Globus pallidus (tissue), 1 donor: ENCODE measurements around the gene SUMO3.

Experiments
- DNase-seq: peaks from one replicate; pipeline ENCODE4 v3.0.0-alpha.2; 2015; ENCODE audit warnings: low spot score

The SUMO3 gene

DNA sequence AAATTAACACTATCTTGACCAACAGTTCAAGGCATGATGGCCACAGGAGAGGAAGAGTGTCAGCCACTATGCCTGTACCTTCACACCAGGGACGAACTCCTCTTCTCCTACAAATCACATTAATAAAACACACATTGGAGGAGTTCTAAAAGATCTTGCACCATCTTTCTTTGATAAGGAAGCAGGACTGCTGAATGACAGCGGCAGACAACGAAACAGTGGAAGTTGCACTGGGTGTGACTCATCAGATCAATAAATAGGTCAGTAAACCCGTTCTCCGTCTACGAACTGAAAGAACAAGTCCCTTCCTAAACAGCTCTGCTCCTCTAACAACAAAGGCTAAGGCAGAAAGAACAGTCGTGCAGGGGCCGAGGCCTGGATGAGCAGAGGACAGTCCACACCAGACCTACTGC, 39.4 kb downstream of the SUMO3 start:
- no peak for DNase-seq

DNA sequence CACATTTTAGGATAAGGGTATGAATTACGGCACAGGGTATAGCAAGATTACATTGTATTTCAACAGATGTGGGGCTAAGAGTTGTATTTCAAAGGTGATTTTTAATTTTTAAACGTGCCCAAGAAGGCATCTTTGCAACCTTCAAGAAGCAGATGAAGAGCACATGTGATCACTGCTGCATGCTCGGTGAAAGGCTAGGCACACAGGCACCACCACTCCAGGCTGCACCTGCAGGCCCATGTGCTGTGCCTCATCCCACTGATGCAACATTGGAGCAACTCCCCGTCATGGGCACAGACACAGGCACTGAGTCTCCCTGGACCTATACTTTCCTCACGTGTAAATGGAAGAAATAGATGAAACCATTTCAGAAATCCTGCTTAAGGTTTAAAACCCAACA, 39.8 kb downstream of the SUMO3 start:
- no peak for DNase-seq

DNA sequence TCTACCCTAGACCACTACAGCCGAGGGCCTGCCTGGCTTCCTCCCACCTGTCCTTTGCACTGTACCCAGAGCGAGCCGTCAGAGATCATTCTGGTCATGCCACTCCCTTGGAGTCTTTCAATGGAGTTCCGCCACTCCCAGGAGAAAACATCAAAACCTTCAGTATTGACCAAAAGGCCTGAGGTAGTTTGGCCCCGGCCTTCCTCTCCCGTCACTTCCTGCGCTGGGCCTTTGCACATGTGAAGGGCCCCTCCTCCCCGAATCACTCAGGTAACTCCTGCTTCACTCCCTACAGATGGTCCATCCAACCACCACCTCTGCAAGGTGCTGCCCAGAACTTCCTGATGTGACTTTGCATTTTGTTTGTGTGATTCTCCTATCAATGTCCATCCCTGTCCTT, 42.9 kb downstream of the SUMO3 start:
- DNase-seq: no peak

DNA sequence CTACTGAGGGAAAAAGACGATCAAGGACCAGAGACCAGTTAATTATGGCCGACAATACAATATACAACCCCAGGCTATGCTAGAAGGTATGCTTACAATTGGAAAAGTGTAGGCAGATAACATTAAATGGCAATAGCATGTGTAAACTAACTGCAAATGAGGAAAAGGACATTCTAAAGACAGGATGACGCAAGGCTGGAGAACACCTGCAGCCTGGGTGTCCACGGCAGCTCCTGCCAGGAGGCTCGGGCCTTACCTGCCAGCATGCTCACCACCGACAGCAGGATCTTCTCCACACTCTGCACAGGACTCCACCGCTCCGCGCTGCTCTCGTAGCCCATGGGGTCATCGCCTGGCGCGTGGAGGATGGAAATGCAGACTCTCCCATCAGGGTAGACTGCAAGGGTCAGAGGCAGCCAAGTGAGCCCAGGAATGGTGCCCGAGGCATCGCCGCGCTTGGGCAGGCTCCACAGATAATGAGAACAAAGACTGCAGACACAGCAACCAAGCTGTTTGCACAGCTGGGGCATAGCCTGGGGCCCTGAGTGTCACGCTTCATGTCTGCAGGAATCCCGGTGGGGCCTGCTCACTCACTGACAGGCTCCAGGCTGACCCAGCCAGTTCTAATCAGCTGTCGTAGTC, 44.5 kb downstream of the SUMO3 start:
- no peak for DNase-seq

DNA sequence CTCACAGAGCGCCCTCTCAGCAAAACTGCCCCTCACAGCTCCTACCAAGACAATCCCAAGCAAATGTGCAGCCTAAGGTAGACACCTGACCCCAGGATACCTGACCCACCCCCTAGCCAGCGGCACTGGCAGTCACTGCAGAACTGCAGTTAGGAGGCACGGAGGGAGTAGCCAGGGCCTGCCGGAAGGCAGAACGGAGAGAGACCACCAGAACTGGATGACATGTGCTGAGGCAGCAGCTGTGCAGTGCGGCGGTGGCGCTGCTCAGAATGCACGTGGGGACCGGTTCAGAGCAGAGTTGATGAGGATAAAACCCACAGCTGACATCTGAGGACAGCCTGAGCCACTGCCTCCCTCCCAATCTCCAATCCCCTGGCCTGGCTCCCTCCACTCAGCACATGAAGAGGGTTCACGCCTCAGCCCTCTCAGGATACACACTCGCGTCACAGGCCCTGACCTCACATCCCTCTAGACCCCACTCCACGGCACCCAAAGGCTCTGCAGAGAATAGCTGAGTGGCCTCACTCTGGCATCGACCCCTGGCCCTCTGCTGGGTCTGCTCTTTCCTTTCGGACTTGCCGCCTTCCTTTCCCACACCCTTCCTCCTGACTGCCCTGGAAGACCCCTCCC, 45.9 kb downstream of the SUMO3 start:
- no peak for DNase-seq

DNA sequence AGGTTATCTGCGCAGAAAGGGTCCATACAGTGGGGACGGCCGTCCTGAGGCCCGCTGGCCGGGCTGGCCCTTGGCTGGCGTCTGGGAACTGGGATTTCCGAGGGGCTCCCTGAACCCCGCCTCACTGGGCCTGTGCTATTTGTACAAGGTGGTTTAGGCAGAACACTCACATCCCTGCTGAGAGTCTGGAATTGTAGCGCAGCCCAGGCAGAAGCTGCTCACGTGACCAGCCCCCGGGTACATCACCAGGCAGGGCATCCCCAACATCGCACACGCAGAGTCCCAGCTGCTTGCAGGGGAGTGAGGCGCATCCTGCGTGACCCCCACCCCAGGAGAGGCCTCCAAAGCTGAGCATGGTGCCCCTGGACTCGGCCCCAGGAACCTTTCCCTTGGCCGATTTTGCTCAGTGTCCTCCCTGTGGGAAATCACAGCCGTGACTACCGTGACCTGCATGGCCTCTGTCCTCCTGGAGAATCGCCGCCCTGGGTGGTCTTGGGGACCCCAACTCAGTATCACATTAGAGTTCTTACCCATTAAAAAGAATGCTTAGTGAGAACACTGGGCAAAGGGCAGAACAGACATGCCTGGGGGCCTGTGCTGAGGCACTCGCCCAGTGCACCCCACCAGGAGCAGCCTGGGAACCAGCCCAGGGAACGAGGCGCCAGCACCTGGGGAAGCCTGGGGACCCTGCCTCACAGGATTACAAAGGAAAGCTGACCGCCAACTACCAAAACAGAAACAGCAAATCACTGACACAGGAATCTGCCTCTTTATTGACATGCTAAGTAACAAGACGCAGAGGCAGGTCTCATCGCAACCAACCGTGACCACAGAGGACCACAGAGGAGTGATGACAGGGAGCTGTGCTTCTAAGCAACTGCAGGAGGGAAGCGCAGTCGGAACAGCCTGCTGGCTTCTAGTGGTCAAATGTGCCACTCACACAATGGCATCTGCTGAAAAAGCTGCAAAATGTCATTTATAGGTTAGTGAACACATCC, 49.7 kb downstream of the SUMO3 start:
- no peak for DNase-seq

DNA sequence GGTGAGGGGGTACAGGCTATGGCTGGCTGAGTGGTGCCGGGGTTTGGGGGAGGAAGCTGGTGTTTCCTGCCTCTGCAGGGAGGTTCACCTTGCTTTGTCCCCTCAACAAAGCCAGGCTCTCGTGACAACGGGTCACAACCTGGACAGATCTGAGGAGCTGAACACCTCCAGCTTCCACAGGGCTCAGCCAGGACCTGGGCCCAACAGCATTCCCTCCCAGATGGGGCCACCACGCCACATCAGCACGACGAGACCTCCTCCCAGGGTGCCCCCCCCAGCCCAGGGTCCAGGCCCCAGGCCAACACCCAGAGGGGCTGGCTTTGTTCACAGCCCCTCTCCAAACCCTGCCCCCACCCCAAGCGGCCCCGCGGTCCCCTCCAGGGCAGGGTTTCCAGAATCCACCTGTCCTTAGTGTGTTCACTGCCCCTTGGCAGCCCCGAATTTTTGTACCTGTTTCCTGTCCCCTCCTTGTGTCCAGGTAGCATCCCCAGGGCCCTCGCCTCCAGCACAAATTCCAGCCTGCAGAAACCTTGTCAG, 51.0 kb downstream of the SUMO3 start:
- no peak for DNase-seq

DNA sequence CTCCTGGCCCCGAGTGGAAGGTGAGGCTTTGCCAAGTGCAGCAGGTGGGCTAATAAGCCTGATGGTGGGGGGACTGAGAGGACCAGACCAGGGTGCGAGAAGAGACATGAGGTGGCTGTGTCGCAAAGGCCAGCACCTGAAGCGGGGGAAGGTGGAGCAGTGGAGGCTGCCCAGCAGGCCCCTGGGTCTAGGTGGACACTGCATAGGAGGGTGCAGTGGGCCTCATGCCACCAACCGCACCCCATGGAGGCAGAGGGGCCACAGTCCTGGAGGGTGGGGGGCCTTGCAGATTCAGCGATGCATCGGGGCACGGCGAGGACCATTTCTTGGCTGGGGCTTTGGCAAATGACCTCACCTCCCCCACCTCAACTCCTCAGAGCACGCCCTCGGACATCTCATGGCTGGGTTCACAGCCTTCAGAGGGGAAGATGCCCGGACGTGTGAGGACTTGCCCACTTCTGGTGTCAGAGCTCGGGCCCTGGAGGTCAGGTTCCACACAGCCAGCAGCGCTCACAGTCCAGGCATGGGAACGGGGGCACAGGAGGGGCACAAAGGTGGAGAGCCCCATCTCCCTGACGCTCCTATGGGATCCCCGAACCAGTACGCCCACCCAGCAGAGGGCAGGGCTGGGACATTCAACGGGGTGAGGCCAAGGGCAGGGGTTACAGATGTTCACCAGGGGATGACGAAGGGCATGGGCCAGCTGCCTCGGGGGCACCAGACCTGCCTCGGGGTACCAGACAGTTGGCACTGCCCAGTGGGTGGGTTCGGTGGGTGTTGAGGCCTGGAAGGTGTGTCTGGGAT, 51.6 kb downstream of the SUMO3 start:
- no peak for DNase-seq

DNA sequence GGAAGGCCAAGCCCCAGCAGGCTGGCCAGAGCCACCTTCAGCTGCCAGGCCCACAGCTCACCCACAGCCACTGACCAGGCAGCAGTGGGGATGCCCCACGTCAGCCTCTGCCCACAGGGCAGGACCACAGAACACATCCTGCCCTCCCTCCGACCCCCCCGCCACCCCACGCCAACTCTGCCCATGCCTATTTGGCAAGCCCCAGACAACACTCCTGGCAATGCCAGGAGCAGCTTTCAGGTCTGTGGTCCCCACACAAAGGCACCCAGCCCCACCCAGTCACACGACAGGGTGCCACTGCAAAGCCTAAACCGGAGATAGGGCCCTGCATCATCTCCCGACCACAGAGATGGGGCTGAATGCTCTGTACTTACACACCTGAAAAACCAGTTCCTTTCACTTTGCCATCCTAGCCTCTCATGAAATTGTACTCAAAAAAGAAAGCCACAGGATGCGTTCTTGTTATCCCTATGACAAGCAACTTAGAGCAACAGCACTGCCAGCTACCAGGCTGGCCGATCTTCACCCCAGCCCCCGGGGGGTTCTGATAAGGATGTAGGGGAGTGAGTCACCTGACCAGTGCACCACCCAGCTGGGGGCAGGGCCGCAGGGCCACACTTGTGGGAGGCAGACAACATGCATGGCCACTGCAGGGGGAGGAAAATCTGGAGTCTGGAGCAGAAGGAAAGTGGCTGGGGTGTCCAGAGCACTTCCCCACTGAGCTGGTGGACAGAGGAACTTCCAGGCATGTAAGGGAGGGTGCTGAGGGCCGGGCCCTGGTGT, 52.4 kb downstream of the SUMO3 start:
- no peak for DNase-seq

DNA sequence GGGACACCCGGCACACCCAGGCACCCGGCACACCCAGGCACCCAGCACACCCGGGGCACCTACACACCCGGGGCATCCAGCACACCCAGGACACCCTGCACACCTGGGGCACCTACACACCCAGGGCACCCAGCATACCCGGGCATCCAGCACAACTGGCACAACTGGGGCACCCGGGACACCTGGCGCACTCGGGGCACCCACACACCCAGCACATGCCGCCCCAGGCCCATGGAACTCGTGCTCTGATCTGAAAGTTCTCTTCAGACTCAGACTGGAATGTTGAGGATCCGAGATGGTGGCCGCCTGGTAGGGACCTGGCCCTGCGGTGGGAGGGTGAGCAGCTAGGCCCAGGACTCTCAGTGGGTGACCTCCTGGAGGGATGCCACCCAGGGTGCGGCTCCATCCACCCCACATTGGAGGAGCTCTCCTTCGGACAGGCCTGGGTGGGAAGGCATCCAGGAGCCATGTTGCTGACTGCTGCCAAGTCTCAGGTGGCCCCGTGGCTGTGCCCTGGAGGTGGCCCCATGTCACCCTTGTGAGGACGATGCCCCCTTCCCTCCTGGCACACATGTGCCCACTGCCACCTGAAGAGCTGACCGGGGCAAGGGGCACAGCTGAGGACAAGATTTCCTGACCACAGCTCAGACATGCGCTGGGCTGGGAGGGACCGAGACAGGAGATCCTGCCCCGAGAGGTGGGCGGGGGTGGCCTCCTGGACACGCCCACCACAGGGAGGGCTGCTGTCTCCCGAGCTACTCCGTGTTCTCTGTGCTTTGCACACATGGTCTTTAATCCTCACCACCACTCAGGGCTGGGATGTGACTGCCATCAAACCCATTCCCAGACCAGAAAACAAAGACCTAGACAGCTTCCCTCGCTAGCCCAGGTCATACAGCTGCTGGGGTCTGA, 53.3 kb downstream of the SUMO3 start:
- DNase-seq: no peak

DNA sequence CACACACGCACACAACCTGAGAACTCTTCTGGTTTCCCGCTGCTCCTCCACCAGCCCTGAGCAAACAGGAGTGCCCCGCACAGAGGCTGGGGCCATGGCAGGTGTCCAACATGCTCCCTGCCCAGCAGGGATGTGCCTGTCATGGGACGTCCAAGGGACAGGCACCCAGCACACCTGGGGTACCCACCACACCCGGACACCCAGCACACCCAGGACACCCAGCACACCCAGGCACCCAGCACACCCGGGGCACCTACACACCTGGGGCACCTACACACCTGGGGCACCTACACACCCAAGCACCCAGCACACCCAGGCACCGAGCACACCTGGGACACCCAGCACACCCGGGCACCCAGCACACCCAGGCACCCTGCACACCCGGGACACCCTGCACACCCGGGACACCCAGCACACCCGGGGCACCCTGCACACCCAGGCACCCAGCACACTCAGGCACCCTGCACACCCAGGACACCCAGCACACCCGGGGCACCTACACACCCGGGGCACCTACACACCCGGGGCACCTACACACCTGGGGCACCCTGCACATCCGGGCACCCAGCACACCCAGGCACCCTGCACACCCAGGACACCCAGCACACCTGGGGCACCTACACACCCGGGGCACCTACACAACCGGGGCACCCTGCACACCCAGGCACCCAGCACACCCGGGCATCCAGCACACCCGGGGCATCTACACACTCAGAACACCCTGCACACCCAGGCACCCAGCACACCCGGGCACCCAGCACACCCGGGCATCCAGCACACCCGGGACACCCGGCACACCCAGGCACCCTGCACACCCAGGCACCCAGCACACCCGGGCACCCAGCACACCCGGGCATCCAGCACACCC, 54.2 kb downstream of the SUMO3 start:
- no peak for DNase-seq

DNA sequence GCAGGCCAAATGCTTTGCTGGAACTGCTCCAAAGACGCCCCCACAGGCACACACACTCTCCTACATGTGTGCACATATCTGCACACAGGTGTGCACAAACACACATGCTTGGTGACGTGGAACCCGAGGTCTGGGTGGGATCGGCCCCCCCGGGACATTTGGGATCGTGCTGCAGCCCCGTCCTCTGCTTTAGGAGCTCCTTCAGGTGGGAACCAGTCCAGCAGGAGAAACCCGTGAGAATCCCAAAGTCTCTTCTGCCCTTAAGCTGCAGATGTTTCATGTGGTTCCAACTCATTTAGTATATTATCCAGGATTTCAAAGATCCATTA, 54.8 kb downstream of the SUMO3 start:
- no peak for DNase-seq

DNA sequence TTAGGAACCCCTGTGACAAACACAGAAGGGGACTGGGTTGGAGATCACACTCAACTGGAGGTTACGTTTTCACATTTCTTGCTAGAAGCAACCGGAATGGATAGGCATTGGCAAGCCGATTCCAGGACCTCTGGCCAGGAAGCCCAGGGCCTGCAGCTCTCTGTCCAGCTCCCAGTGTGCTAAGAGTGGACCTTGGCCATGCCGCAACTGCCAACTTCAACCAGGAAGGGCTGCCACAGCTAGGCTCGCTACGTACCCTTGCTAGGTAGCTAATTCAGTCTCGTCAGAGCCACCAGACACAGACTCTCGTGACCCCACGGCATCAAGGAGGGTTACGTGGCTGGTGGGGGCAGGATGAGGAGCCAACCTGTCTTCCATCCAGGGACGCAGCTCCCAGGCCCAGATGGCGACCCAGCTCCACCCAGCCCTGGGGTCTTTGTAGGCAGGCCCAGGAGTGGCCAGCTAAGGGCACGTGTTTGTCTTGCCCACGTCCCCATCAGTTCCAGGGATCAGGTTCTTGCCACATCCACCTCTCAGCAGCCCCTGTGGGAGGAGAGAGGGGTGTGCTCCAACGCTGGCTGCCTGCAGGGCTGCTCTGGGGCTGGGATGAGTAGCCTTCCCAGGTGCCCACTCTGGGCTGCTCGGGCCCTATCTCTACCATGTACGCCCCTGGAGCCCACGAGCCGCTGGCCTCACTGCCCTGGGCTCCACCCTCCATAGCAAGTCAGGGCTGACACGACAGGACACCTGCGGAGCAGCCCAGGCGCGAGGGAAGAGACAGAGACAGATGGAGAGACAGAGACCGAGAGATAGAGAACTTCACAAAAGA, 55.4 kb downstream of the SUMO3 start:
- no peak for DNase-seq

DNA sequence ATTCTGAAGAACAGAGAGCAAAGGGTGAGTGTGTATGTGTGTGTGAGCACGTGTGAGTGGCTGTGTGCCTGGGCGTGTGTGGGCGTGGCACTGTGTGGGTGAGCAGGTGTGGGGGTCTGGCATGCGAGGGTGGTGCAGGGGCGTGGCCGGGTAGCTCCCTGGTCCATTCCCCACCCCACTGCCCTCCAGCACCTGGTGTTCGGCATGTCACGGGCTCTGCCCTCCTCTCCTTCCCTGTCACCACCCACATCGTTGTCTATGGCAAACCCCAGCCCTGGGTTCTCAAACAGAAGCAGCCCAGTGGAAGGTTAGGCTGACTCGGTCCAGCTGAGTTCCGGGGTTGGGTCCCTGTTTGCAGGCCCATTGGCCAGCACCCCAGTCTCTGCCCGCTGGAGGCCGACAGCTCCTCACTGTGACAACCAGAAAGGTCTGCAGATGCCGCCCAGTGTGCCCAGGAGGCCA, 56.1 kb downstream of the SUMO3 start:
- DNase-seq: no peak

DNA sequence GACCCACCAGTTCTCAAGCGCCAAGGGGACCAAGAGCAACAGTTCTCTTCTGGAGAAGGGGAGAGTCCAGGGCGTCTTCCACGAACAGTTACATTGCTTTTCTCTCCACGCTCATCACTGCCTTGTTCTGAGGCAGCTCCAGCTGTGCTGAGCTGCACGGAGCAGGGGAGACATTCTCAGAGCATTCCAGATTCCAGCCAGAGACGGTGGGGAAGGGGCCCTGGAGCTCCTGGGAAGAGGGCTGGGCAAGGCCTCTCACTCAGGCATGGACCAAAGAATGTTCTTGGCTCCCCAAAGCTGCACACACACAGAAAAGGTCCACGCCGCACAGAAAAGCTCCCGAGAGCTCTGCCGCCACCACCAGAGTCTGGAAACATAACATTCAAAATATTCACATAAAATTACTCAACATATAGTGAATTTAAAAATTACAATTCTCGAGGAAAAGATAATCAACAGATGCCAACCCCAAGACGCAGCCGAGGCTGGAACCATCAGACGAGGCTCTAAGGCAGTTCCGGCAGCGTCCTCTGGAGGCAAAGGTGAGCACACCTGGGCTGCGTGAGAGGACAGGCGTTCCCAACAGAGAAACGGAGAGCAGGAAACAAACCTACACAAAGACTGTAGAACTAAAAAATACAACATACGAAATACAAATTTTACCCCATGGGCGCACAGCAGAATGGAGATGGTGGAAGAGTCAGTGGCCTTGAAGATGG, 56.7 kb downstream of the SUMO3 start:
- DNase-seq: no peak

DNA sequence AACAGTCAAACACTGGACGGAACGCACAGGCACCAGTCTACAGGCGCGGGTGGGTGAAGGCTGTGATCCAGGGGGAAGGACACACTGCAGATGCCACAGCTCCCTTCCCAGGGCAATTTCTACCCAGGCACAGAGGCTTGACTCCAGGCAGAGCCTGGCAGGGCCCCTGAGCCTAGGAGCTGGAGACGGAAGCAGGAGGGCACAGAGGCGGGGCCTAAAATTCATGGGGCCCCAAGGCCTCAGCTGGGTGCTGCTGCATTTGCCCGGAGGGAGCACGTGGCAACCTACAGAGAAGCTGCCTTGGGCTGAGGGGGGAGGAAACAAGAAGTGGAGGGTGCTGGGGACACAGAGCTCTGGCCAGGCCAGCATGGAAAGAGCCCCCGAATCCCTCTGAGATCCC, 57.5 kb downstream of the SUMO3 start:
- DNase-seq: no peak

DNA sequence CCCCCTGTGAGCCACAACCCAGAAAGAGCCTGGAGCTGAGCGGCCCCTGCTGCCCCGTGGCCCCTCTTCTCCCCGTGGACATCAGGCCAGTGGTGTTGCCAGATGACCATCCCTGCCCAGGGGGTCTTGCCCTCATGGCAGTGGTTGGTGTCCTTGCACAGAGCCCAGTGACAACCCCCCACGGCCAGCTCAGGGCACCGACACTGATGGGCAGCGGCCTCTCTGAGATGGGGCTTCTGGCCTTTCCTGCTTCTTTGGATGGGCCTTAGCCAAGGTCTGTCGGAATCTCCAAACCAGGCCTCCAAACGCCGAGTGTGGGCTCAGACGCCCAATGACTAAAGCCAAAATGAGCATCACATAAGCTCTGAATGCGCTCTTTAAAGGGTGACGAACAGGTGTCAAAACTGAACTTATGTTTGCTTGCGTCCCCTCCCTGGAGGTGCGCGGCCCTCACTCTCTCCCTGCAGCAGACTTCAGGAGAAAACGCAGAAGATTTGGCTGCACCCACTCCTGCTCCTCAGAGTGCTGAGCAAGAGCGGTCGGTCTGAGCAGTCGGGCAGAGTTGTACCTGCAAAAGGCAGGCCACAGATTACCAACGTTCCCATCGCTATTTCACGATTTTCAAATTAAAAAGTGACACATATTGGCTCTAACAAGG, 58.1 kb downstream of the SUMO3 start:
- no peak for DNase-seq
